Endodermal cell (in vitro differentiated cells): ENCODE results near the gene JAZF1. TPM values are rescaled to one million over a fixed set of nuclear protein-coding genes. Genes with fewer than 3 reads are reported as not detected.

Source experiments
- DNase-seq: peaks from one replicate; pipeline ENCODE4 v3.0.0-alpha.2; 2017
- H3K27ac ChIP-seq: 2 replicates; pipeline ENCODE4 v1.5.1; 2013; ENCODE audit warnings: mild to moderate bottlenecking, low read depth, low read length, moderate library complexity
- H3K27me3 ChIP-seq: 2 replicates; pipeline ENCODE4 v1.6.1; 2013; ENCODE audit warnings: mild to moderate bottlenecking, low read length, moderate library complexity; ENCODE audit not compliant: insufficient read depth, control insufficient read depth, poor library complexity, severe bottlenecking
- H3K36me3 ChIP-seq: 2 replicates; pipeline ENCODE4 v1.7.0; 2013; ENCODE audit warnings: mild to moderate bottlenecking, low read length, moderate library complexity; ENCODE audit not compliant: control insufficient read depth, insufficient read depth
- H3K4me1 ChIP-seq: one replicate; pipeline ENCODE4 v1.7.0; 2013; ENCODE audit warnings: low read length; ENCODE audit not compliant: control insufficient read depth, insufficient read depth
- H3K4me3 ChIP-seq: 2 replicates; pipeline ENCODE4 v1.5.1; 2013; ENCODE audit warnings: mild to moderate bottlenecking, low read length, moderate library complexity
- H3K9ac ChIP-seq: 2 replicates; pipeline ENCODE4 v1.6.1; 2013; ENCODE audit warnings: mild to moderate bottlenecking, low read length, moderate library complexity; ENCODE audit not compliant: poor library complexity, severe bottlenecking; ENCODE audit errors: extremely low read depth
- H3K9me3 ChIP-seq: 2 replicates; pipeline ENCODE4 v1.6.1; 2013; ENCODE audit warnings: mild to moderate bottlenecking, low read length, moderate library complexity; ENCODE audit not compliant: control insufficient read depth
- H3K27ac Mint-ChIP-seq: 2 replicates; pipeline ENCODE4 v1.8.0; 2020; ENCODE audit warnings: mixed read lengths
- H3K27me3 Mint-ChIP-seq: 2 replicates; pipeline ENCODE4 v1.8.0; 2021; ENCODE audit warnings: mild to moderate bottlenecking, mixed read lengths; ENCODE audit not compliant: insufficient read depth
- H3K36me3 Mint-ChIP-seq: 2 replicates; pipeline ENCODE4 v1.8.0; 2020; ENCODE audit warnings: low read depth, mixed read lengths
- H3K4me1 Mint-ChIP-seq: 2 replicates; pipeline ENCODE4 v1.8.0; 2020; ENCODE audit warnings: mixed read lengths
- H3K4me3 Mint-ChIP-seq: 2 replicates; pipeline ENCODE4 v1.8.0; 2020; ENCODE audit warnings: mild to moderate bottlenecking, moderate library complexity, mixed read lengths
- H3K9me3 Mint-ChIP-seq: 2 replicates; pipeline ENCODE4 v1.8.0; 2020; ENCODE audit warnings: mild to moderate bottlenecking, mixed read lengths
- WGBS, 2 experiments: methylation state at CpG; one replicate each; pipeline versions ENCODE4 v1.1.5 to v1.1.7; 2013; ENCODE audit warnings: missing lambda C conversion rate in 2 of 2, mixed read lengths in 1 of 2; ENCODE audit not compliant: insufficient coverage in 1 of 2, insufficient read length in 1 of 2; 5-methylcytosine and 5-hydroxymethylcytosine counted together
- total RNA-seq, 2 donors: library from RNA; stranded (reverse); fragmentation: NEBNext Ultra II Directional in 1 of 2; extraction: Animal tissue kit (Norgen Biotek cat#: 25700) in 1 of 2; gene quantifications; 2 replicates in 1 of 2; 3 replicates in 1 of 2; pipeline ENCODE4 v1.2.1, GENCODE V29; 2021
- TF ChIP-seq, protein P1 (sequence below): fragments of 200-600 bp; sonication (generic); conservative IDR thresholded peaks from 2 replicates; pipeline ENCODE4 v1.5.0; 2021; ENCODE audit warnings: antibody characterized with exemption, mild to moderate bottlenecking

Gene JAZF1
- total RNA-seq, 2 donors from 2014 or later: 18.3 to 33.6 TPM

DNA sequence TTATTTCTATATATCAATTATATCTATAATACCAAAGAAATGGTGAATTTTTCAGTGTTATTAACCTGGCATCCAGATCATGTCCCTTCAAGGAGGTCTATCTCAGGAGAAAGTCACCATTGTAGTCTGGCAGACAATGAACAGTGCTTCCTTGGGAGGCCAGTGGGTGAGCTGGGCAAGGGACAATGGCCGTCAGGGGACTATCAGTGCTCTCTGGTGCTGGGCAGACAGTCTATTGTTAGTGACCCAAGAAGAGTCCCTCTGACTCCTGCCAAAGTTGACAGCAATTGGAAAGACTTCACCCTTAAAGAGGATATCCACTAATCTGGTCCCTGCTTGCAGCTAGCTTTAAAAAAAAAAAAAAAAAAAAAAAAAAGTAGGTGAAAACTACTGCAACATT, 7.1 kb downstream of the JAZF1 start:
- DNase-seq: peak; percentile 64
- Histone ChIP-seq H3K27me3 (no peaks in the 10 kb centered on the region), H3K4me3 (peak overlapping the region; percentile 39), H3K9me3 (no peaks in the 10 kb centered on the region), H3K36me3 (no peaks in the 10 kb centered on the region), H3K27ac (no peak overlapping the region), H3K9ac (no peak overlapping the region), H3K4me1 (peaks cover 35% of the 10 kb centered on the region)
- no peak overlapping the region for H3K4me3 Mint-ChIP-seq
- no peaks in the 10 kb centered on the region for H3K27me3 Mint-ChIP-seq
- TF ChIP-seq, protein P1, sequence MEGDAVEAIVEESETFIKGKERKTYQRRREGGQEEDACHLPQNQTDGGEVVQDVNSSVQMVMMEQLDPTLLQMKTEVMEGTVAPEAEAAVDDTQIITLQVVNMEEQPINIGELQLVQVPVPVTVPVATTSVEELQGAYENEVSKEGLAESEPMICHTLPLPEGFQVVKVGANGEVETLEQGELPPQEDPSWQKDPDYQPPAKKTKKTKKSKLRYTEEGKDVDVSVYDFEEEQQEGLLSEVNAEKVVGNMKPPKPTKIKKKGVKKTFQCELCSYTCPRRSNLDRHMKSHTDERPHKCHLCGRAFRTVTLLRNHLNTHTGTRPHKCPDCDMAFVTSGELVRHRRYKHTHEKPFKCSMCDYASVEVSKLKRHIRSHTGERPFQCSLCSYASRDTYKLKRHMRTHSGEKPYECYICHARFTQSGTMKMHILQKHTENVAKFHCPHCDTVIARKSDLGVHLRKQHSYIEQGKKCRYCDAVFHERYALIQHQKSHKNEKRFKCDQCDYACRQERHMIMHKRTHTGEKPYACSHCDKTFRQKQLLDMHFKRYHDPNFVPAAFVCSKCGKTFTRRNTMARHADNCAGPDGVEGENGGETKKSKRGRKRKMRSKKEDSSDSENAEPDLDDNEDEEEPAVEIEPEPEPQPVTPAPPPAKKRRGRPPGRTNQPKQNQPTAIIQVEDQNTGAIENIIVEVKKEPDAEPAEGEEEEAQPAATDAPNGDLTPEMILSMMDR: no peak
- H3K4me1 Mint-ChIP-seq: peaks cover 69% of the 10 kb centered on the region
- no peak overlapping the region for H3K27ac Mint-ChIP-seq
- peaks cover 6% of the 10 kb centered on the region for H3K36me3 Mint-ChIP-seq
- no peaks in the 10 kb centered on the region for H3K9me3 Mint-ChIP-seq
- WGBS, 2 experiments: 40 to 52% methylated on average over 1 of the region's 1 CpG

- Mint-ChIP-seq H3K27ac (no peak overlapping the region), H3K36me3 (peaks cover 8% of the 10 kb centered on the region), H3K4me1 (peaks cover 71% of the 10 kb centered on the region), H3K4me3 (no peak overlapping the region), H3K27me3 (no peaks in the 10 kb centered on the region), H3K9me3 (no peaks in the 10 kb centered on the region)
- TF ChIP-seq, protein P1: no peak
- H3K27ac ChIP-seq: no peak overlapping the region
- no peaks in the 10 kb centered on the region for H3K36me3 ChIP-seq
- no peaks in the 10 kb centered on the region for H3K27me3 ChIP-seq
- 88 to 100% methylated on average over 1 to 3 of the region's 3 CpGs for WGBS, 2 experiments
- no peaks in the 10 kb centered on the region for H3K9me3 ChIP-seq
- no peak for DNase-seq
- peaks cover 35% of the 10 kb centered on the region for H3K4me1 ChIP-seq
- no peak overlapping the region for H3K9ac ChIP-seq
- H3K4me3 ChIP-seq: no peak overlapping the region
Observed at GRCh38 chr7:28172958-28173357, 7.6 kb downstream of the JAZF1 start.

- Histone ChIP-seq H3K9me3 (no peaks in the 10 kb centered on the region), H3K36me3 (no peaks in the 10 kb centered on the region), H3K27ac (no peak overlapping the region), H3K4me3 (no peak overlapping the region), H3K27me3 (no peaks in the 10 kb centered on the region), H3K4me1 (peaks cover 25% of the 10 kb centered on the region), H3K9ac (no peak overlapping the region)
- peaks cover 8% of the 10 kb centered on the region for H3K36me3 Mint-ChIP-seq
- peaks cover 59% of the 10 kb centered on the region for H3K4me1 Mint-ChIP-seq
- no peak for DNase-seq
- H3K27me3 Mint-ChIP-seq: no peaks in the 10 kb centered on the region
- H3K9me3 Mint-ChIP-seq: no peaks in the 10 kb centered on the region
- no peak overlapping the region for H3K4me3 Mint-ChIP-seq
- 88 to 89% methylated on average over 4 to 6 of the region's 6 CpGs for WGBS, 2 experiments
- TF ChIP-seq, protein P1: no peak
- H3K27ac Mint-ChIP-seq: no peak overlapping the region
Observed at GRCh38 chr7:28170701-28171100, 9.9 kb downstream of the JAZF1 start.
